C4-2B (cell line): Measurements from ENCODE around the gene CYP46A1.

Experiments used
- CTCF ChIP-seq: fragments of 450-650 bp; conservative IDR thresholded peaks from 2 replicates; pipeline ENCODE4 v1.5.1; 2017; ENCODE audit warnings: mild to moderate bottlenecking
- ZFX ChIP-seq: fragments of 450-650 bp; IDR thresholded peaks from 2 replicates; pipeline ENCODE4 v1.6.1; 2017

GRCh38 chr14:99696929-99697328 lies 12.8 kb downstream of the CYP46A1 start:
- no peak for TF ChIP-seq CTCF
- no peak for TF ChIP-seq ZFX
